H1 (cell line): Measurements from ENCODE around the gene RPS27. TPM values are rescaled to one million over a fixed set of nuclear protein-coding genes. Genes with fewer than 3 reads are reported as not detected.

Source experiments
- CBX5 ChIP-seq: fragments of 300-800, 300-1000 bp; sonication (generic); IDR thresholded peaks from 2 replicates; pipeline ENCODE4 v1.7.1; 2016; ENCODE audit warnings: antibody characterized with exemption, low read length, low read depth
- CBX8 ChIP-seq: fragments of 300-800, 300-1000 bp; sonication (generic); IDR thresholded peaks from 2 replicates; pipeline ENCODE4 v1.7.1; 2016; ENCODE audit warnings: low read depth, low read length, borderline replicate concordance
- CHD2 ChIP-seq: IDR thresholded peaks from 2 replicates; pipeline ENCODE4 v1.6.1; 2012; ENCODE audit warnings: low read length, improper control_type of control experiment
- CREB1 ChIP-seq: IDR thresholded peaks from 2 replicates; pipeline ENCODE4 v1.6.1; 2012; ENCODE audit warnings: inconsistent platforms
- CTBP2 ChIP-seq: IDR thresholded peaks from 2 replicates; pipeline ENCODE4 v1.7.0; 2011; ENCODE audit warnings: borderline replicate concordance, mild to moderate bottlenecking, moderate library complexity, mixed read lengths, low read length; ENCODE audit not compliant: insufficient read depth, insufficient read length
- CTCF ChIP-seq, 3 experiments: IDR thresholded peaks; 1 replicate in 2 of 3; 2 replicates in 1 of 3; pipeline versions ENCODE4 v1.5.1 to v1.6.1; 2011; ENCODE audit warnings: low read length in 3 of 3, mild to moderate bottlenecking in 3 of 3, inconsistent platforms in 2 of 3, low read depth in 1 of 3, moderate library complexity in 1 of 3; ENCODE audit not compliant: insufficient read depth in 1 of 3; ENCODE audit errors: control extremely low read depth in 1 of 3
- EZH2 ChIP-seq: fragments of 200-600 bp; sonication (generic); IDR thresholded peaks from 2 replicates; pipeline ENCODE4 v1.7.1; 2012; ENCODE audit warnings: low read depth, mild to moderate bottlenecking, moderate library complexity, low read length, inconsistent platforms; ENCODE audit not compliant: severe bottlenecking
- GABPA ChIP-seq: IDR thresholded peaks from 2 replicates; pipeline ENCODE4 v1.6.1; 2011; ENCODE audit warnings: mild to moderate bottlenecking, low read length, moderate library complexity, borderline replicate concordance; ENCODE audit not compliant: insufficient read depth
- KDM4A ChIP-seq: IDR thresholded peaks from one replicate; pipeline ENCODE4 v1.7.1; 2012; ENCODE audit warnings: low read depth, mild to moderate bottlenecking, moderate library complexity, low read length, inconsistent platforms; ENCODE audit not compliant: severe bottlenecking
- POLR2AphosphoS5 ChIP-seq: IDR thresholded peaks from 2 replicates; pipeline ENCODE4 v1.6.1; 2011; ENCODE audit warnings: low read depth, low read length
- RNF2 ChIP-seq: fragments of 200-900, 300-1000 bp; sonication (generic); IDR thresholded peaks from 2 replicates; pipeline ENCODE4 v1.7.1; 2016; ENCODE audit warnings: borderline replicate concordance, low read depth, mild to moderate bottlenecking, antibody characterized with exemption, low read length; ENCODE audit not compliant: poor library complexity, severe bottlenecking; ENCODE audit errors: missing control alignments
- TCF12 ChIP-seq: IDR thresholded peaks from 2 replicates; pipeline ENCODE4 v1.6.1; 2011; ENCODE audit warnings: low read depth, mild to moderate bottlenecking, low read length
- ZNF274 ChIP-seq: IDR thresholded peaks from 2 replicates; pipeline ENCODE4 v1.7.0; 2012; ENCODE audit warnings: low read length, borderline replicate concordance; ENCODE audit errors: extremely low read depth
- polyA plus RNA-seq, 7 experiments: library from polyadenylated mRNA; depleted of rRNA in 3 of 7; stranded (reverse) in 5 of 7; unstranded in 2 of 7; fragments of >200 nt in 5 of 7; fragments of 200-250 nt in 2 of 7; gene quantifications; 1 replicate in 5 of 7; 2 replicates in 1 of 7; 4 replicates in 1 of 7; pipeline versions ENCODE4 v1.2.1 to v1.2.3, GENCODE V29; 2011 to 2013; ENCODE audit warnings: missing spikeins in 2 of 7, mixed read lengths in 2 of 7
- total RNA-seq: library from RNA; stranded (reverse); fragmentation: NEBNext Ultra II Directional; extraction: Animal tissue kit (Norgen Biotek cat#: 25700); gene quantifications from 2 replicates; pipeline ENCODE4 v1.2.1, GENCODE V29; 2021
- TF ChIP-seq, protein P1 (sequence below): IDR thresholded peaks from 2 replicates; pipeline ENCODE4 v1.6.1; 2012; ENCODE audit warnings: inconsistent platforms
- TF ChIP-seq, protein P2 (sequence below): IDR thresholded peaks from 2 replicates; pipeline ENCODE4 v1.6.1; 2012; ENCODE audit warnings: low read length, inconsistent platforms

RPS27 gene
- total and polyA plus RNA-seq, 2 of the 8 experiments (the other 6 are each of a cell fraction or from before 2014, with no cell fraction given), result 1,810 to 3,155 TPM

GRCh38 chr1:153958111-153958960 lies 32.2 kb upstream of the RPS27 start, which contains the start of gene CRTC2 (continued):
- TF ChIP-seq KDM4A (peak; percentile 30), CTBP2 (no peak), CBX5 (no peak), CREB1 (peak; percentile 75), RNF2 (no peak), CTCF (IDR thresholded peaks at IDR 0.05; ENCODE audit: control extremely low read depth in 1 of 3, insufficient read depth in 1 of 3, low read depth in 1 of 3, low read length in 3 of 3) (no peak), TCF12 (no peak), CHD2 (no peak), GABPA (peak; percentile 86; the same call in 1 of the 2 replicates), ZNF274 (no peak), POLR2AphosphoS5 (peak; percentile 79), CBX8 (no peak), EZH2 (no peak)
- TF ChIP-seq, protein P1, sequence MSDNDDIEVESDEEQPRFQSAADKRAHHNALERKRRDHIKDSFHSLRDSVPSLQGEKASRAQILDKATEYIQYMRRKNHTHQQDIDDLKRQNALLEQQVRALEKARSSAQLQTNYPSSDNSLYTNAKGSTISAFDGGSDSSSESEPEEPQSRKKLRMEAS, result no peak
- TF ChIP-seq, protein P2, sequence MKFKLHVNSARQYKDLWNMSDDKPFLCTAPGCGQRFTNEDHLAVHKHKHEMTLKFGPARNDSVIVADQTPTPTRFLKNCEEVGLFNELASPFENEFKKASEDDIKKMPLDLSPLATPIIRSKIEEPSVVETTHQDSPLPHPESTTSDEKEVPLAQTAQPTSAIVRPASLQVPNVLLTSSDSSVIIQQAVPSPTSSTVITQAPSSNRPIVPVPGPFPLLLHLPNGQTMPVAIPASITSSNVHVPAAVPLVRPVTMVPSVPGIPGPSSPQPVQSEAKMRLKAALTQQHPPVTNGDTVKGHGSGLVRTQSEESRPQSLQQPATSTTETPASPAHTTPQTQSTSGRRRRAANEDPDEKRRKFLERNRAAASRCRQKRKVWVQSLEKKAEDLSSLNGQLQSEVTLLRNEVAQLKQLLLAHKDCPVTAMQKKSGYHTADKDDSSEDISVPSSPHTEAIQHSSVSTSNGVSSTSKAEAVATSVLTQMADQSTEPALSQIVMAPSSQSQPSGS, result peak; percentile 71
